Karpas-422 (cell line): Measurements from ENCODE around the gene TMEM37. TPM values are rescaled to one million over a fixed set of nuclear protein-coding genes. Genes with fewer than 3 reads are reported as not detected.

Source experiments
- DNase-seq: peaks from one replicate; pipeline ENCODE4 v3.0.0-alpha.2; 2015
- H2AFZ ChIP-seq: fragments of 200-600 bp; sonication (generic); 2 replicates; pipeline ENCODE4 v1.6.1; 2014; ENCODE audit warnings: antibody characterized with exemption, low read length, mixed read lengths
- H3K27ac ChIP-seq: fragments of 200-600 bp; sonication (generic); 2 replicates; pipeline ENCODE4 v1.5.1; 2014; ENCODE audit warnings: mild to moderate bottlenecking, low read length, moderate library complexity
- H3K27me3 ChIP-seq: fragments of 200-600 bp; sonication (generic); 2 replicates; pipeline ENCODE4 v1.6.1; 2014; ENCODE audit warnings: low read length, mixed read lengths
- H3K36me3 ChIP-seq: fragments of 200-600 bp; sonication (generic); 2 replicates; pipeline ENCODE4 v1.6.1; 2014; ENCODE audit warnings: low read length, mixed read lengths; ENCODE audit not compliant: insufficient read depth
- H3K4me1 ChIP-seq: fragments of 200-600 bp; sonication (generic); 2 replicates; pipeline ENCODE4 v1.6.1; 2014; ENCODE audit warnings: mild to moderate bottlenecking, low read length, mixed read lengths
- H3K4me2 ChIP-seq: fragments of 200-600 bp; sonication (generic); 2 replicates; pipeline ENCODE4 v1.6.1; 2014; ENCODE audit warnings: low read length, low read depth, mild to moderate bottlenecking; ENCODE audit not compliant: poor library complexity, severe bottlenecking
- H3K4me3 ChIP-seq: fragments of 200-600 bp; sonication (generic); 2 replicates; pipeline ENCODE4 v1.5.1; 2014; ENCODE audit warnings: mild to moderate bottlenecking, antibody characterized with exemption, low read length, mixed read lengths
- H3K79me2 ChIP-seq: fragments of 200-600 bp; sonication (generic); 2 replicates; pipeline ENCODE4 v1.6.1; 2014; ENCODE audit warnings: mild to moderate bottlenecking, low read length, mixed read lengths
- H3K9ac ChIP-seq: fragments of 200-600 bp; sonication (generic); 2 replicates; pipeline ENCODE4 v1.6.0; 2014; ENCODE audit warnings: low read length
- H3K9me2 ChIP-seq: fragments of 200-600 bp; sonication (generic), shearing (Covaris generic); replicated peaks from 2 replicates; pipeline ENCODE4 v1.6.0; 2014; ENCODE audit warnings: mild to moderate bottlenecking, low read length, moderate library complexity; ENCODE audit not compliant: insufficient read depth
- H3K9me3 ChIP-seq: fragments of 300-700, 200-600 bp; sonication (generic); 2 replicates; pipeline ENCODE4 v1.6.1; 2014; ENCODE audit warnings: low read length, mixed read lengths
- H4K20me1 ChIP-seq: fragments of 200-600 bp; sonication (generic); 2 replicates; pipeline ENCODE4 v1.6.1; 2014; ENCODE audit warnings: mild to moderate bottlenecking, antibody characterized with exemption, low read length, low read depth; ENCODE audit not compliant: insufficient read depth
- total RNA-seq: library from RNA; depleted of rRNA; stranded (reverse); fragments of >200 nt; shearing (Covaris generic); gene quantifications from 2 replicates; pipeline ENCODE4 v1.2.3, GENCODE V29; 2014; ENCODE audit warnings: low replicate concordance; rRNA removed

TMEM37 gene
- total RNA-seq, 1 experiment from 2014 or later = not detected

DNA sequence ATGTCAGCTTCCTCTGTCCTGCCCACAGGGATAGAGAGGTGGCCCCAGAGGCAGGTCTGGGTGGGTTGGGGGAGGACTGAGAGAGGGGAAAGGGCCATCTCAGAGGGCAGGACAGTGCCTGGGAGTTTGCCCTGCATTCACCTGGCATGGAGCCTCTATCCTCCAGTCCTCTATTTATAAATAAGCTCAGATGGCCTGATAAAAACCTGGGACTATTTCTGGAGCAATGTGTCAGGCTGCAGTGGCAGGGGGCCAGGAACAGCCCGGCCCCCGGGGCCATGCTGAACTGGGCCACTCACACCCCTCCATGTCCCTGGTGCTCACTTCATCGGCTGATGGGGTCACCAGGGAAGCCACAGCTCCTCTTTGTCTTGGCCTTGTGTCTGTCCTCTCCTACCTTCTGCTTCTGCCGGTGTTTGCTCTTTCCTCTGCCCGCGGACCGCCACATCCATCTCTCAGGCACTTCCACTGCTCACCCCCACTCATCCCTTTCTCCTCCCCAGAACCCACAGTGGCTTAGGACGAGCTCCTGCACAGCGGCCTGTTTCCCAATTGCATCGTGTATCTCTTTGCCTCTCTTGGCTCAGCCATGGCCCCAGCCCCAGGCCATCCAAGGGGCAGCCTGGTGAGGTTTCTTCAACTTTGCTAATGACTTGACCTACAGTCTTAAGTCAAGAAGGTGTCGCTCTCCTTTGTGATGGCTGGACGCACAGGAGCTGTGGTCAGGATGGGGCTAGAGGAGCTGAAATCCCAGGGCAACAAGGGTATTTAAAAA, 53.9 kb downstream of the TMEM37 start:
- no peaks in the 10 kb centered on the region for H3K79me2 ChIP-seq
- H4K20me1 ChIP-seq = 0 out of 2 replicates have a peak, but pooled peaks cover 3% of the 10 kb centered on the region
- no peak overlapping the region for H3K4me3 ChIP-seq
- H3K36me3 ChIP-seq = no peaks in the 10 kb centered on the region
- H3K4me2 ChIP-seq = no peak overlapping the region
- no peak for DNase-seq
- no peak overlapping the region for H3K9ac ChIP-seq
- H3K27ac ChIP-seq = no peak overlapping the region
- H3K27me3 ChIP-seq = no peaks in the 10 kb centered on the region
- H3K9me2 ChIP-seq = no peaks in the 10 kb centered on the region
- H3K4me1 ChIP-seq = no peaks in the 10 kb centered on the region
- H2AFZ ChIP-seq = no peak overlapping the region
- no peaks in the 10 kb centered on the region for H3K9me3 ChIP-seq

DNA sequence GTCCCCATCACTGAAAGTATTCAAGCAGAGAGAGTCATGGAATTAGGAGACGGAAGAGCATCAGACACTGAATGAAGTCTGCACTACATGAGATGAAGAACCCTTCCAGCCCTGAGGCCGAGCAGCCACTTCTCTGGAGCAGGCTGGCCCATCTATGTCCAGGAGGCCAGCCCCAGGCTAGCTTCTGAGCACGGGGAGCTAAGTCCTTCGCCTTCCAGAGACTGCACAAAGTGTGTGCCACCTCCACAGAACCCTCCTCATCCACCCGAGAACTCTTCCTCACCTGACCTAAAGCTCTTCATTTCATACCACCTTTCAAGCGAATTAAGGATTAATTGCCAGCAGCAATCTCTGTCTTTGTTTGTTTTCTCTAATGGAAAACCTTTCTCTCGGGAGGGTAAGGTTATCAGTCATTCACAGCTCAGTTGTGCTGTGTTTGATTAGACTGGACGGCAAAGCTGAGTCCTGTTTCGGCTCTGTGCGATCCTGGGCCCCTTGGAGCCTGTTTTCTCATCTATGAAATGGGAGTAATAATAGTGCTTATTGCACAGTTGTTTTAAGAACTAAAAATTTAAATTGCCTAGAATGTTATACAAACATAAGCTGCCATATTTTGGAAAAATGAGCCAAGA, 54.7 kb downstream of the TMEM37 start:
- DNase-seq = no peak
- Histone ChIP-seq H3K79me2 (no peaks in the 10 kb centered on the region), H4K20me1 (0 out of 2 replicates have a peak, but pooled peaks cover 3% of the 10 kb centered on the region), H3K9ac (no peak overlapping the region), H3K36me3 (no peaks in the 10 kb centered on the region), H3K4me2 (no peak overlapping the region), H3K9me3 (no peaks in the 10 kb centered on the region), H3K27me3 (no peaks in the 10 kb centered on the region), H2AFZ (no peak overlapping the region), H3K9me2 (no peaks in the 10 kb centered on the region), H3K4me1 (no peaks in the 10 kb centered on the region), H3K4me3 (no peak overlapping the region), H3K27ac (no peak overlapping the region)

DNA sequence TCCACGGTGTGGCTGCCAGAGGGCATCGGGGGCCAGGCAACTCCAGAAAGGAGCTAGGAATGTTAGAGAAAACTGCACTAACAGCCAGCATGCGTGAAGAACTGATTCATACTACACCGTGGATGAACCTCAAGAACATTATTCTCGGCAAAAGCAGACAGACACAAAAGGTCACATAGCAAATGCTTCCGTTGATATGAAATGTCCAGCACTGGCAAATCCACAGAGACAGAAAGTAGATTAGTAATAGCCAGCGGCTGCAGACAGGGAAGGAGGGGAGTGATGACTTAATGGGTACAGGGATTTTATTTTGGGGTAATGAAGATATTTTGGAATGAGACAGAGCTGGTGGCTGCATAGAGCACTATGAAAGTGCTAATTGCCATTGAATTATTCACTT, 55.2 kb downstream of the TMEM37 start:
- Histone ChIP-seq H3K9me3 (no peaks in the 10 kb centered on the region), H3K4me2 (no peak overlapping the region), H4K20me1 (0 out of 2 replicates have a peak, but pooled peaks cover 3% of the 10 kb centered on the region), H3K79me2 (no peaks in the 10 kb centered on the region), H3K9ac (no peak overlapping the region), H3K9me2 (no peaks in the 10 kb centered on the region), H2AFZ (no peak overlapping the region), H3K27me3 (no peaks in the 10 kb centered on the region), H3K4me3 (no peak overlapping the region), H3K4me1 (no peaks in the 10 kb centered on the region), H3K27ac (no peak overlapping the region), H3K36me3 (no peaks in the 10 kb centered on the region)
- DNase-seq = no peak

DNA sequence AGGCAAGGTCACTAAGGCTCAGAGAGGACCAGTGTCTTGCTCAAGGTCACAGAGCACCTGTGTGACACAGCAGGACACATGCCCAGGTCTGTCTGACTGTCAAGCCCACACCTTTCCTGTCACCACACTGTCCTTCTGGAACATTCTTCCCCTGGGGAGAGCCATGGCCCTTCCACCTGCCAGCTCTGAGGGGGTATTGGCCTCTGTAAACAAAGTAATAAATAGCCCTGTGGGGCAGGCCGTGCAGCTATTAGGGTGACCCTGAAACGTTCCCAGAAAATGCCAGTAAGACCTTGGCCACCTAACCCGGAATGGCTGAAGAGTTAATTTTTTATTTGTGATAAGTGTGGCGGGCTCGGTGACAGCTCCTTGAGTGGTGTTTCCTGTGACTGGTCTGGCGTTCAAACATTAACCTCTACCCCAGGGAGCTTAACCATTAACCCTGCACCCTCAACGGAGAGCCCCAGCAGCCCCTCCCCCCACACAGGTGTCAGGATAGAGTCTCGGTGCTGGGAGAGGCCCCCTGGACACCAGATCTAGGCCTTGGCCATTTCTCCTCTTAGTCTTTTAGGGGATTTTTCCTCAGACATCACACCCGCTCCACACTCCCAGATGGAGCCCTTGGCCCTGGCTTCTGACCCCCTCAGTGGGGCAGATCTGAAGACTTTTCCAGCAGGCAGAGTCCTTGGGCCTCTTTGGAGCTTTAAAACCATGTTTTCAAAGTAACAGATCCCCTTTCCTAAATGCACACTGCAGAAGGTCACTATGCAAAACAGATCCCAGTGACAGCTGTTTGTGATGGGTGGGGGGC, 56.0 kb downstream of the TMEM37 start:
- no peaks in the 10 kb centered on the region for H3K9me2 ChIP-seq
- no peak overlapping the region for H3K27ac ChIP-seq
- no peaks in the 10 kb centered on the region for H3K4me1 ChIP-seq
- no peak overlapping the region for H2AFZ ChIP-seq
- no peak overlapping the region for H3K4me2 ChIP-seq
- H3K9ac ChIP-seq = no peak overlapping the region
- H3K27me3 ChIP-seq = no peaks in the 10 kb centered on the region
- no peak for DNase-seq
- H3K4me3 ChIP-seq = no peak overlapping the region
- no peaks in the 10 kb centered on the region for H3K79me2 ChIP-seq
- H3K36me3 ChIP-seq = no peaks in the 10 kb centered on the region
- H3K9me3 ChIP-seq = no peaks in the 10 kb centered on the region
- 0 out of 2 replicates have a peak, but pooled peaks cover 3% of the 10 kb centered on the region for H4K20me1 ChIP-seq

Other genes starting within 250 kb of the TMEM37 start
- gene STEAP3, start 208.0 kb upstream of the TMEM37 start, total RNA-seq = not detected in 2 replicates
- 6.6 TPM in 2 replicates for gene C2orf76, start 65.0 kb upstream of the TMEM37 start, total RNA-seq
- 70.9 and 109 TPM in 2 replicates for gene DBI, start 64.9 kb upstream of the TMEM37 start, total RNA-seq
- not detected in 2 replicates for gene SCTR, start 92.6 kb downstream of the TMEM37 start, total RNA-seq
- 0.72 TPM in 1 of 2 replicates, not detected in the other for gene CFAP221, start 112.6 kb downstream of the TMEM37 start, total RNA-seq
- 22.9 and 36.9 TPM in 2 replicates for gene TMEM177, start 247.3 kb downstream of the TMEM37 start, total RNA-seq